CD4-positive, alpha-beta T cell treated with Interleukin-12 subunit alpha and Interleukin-12 subunit beta, for 1 hour (primary cell): Measurements from ENCODE around the gene GSTA1.
"Not testable (repeated sequence)": the region's sequence is repeated elsewhere in the genome, so short reads cannot be mapped to it uniquely, and the experiment has no call there.

Experiments used
- DNase-seq: peaks from one replicate; pipeline ENCODE4 v3.0.0-alpha.2; 2020

The GSTA1 gene

DNA sequence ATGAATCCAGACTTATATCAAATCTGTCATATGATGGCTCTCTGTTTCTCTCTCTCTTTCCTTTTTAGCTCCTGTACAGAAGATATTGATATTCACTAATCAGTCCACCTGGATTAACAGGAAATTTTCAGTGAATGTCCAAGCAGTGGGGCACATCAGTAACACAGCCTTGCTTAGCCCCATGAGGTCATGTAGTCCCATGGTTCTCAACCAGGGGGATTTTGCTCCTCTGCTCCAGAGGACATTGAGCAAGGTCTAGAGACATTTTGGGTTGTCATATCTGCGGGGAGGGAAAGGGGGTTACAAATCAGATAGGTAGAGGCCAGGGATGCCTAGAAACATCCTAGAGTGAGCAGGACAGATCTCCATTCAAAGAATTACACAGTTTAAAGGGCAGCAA lies 810 bp downstream of the GSTA1 start:
- no peak for DNase-seq

DNA sequence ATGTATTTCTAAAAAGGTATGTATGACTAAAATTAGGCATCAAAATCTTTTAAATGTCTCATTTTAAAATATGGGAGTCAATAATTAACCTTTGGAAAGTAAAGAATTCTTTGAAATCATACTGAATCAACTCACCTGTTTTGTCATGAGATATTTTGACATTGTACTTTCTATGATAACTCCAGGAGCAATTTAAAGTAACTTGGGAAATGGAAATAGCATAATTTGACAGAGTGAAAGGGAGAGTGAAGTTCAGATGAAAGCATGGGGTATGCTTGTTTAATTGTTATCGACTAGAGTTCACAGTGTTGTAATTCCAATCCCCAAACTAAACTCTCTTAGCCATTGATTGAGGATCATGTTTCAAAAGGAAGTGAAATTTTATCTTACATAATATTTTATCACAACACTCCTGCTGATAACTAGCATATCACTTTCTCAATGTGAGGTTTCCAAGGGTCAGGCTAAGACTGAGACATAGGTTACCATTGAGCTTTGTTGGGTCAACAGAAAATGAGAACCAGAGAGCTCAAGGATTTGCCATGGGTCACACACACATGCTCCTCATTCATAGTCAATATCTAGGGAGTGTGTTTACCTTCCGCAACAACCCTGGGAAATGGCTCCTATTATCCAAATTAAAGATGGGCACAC lies 2.3 kb downstream of the GSTA1 start:
- no peak for DNase-seq

DNA sequence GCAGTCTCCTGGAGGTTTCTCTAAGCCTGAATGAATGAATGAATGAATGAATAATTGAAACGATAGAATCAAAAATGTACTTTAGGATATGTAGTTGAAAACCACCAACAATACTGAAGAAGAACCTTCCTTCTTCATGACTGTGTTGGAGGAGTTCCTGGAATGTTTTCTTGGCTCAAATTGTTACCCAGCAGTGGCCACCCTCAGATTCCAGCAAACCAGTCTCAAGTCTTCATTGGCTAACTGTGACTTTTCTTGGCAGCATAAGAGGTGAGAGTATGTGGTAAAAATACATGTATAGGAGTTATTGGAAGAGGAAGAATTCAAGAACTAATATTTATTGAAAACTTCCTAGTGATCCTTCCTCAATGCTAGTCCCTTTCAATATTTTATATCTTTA lies 4.3 kb downstream of the GSTA1 start:
- not testable (repeated sequence) for DNase-seq

DNA sequence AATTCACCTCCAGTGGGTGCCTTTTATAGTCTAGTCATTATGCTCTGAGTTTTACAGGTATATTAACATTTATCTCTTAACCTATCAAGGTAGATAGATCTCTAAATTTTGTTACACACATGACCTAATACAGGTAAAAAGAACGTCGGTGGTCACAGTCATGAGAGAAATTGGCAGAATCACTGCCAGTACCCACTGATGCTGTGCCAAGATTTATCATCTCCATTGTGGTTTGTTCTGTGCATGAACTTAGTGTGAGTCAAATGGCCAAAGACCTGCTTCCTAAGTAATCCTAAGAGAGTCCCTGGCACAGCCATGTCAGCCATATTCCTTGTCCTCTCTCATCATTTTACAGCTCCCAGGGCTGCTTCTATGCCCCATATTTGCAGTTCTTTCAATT lies 9.2 kb downstream of the GSTA1 start:
- DNase-seq = not testable (repeated sequence)

DNA sequence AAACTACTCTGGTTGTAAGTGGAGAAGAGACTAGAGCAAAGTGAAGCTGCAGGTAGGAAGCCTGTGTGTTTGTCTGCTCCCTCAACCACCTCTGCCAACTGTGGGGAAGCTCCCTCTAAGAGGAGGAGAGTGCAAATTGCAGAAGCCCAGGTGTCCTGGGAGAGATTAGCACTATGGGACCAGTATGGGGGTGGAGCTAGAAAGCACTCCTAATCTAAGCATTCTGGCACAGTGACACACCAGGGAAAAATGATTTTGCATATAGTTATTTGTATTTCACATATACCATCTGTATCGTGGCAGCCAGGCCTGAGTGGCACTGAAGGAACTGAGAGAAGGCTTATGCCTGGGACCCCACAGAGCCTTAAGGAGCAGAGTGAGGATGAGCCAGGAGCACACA lies 12.8 kb downstream of the GSTA1 start:
- DNase-seq = no peak

DNA sequence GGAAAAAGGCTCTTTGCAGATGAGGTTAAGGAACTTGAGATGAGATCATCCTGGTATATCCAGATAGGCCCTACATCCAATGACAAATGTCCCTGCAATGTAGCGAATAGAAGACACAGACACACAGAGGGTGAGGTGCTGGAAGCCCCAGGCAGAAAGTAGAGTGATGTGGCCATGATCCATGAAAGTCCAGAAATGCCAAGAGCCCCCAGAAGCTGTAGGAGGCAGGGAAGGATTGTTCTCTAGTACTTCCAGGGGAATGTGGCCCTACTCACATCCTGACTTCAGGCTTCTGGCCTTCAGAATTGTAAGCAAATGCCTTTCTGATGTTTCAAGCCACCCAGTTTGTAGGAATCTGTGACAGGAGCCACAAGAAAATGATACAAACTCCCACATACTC lies 14.0 kb downstream of the GSTA1 start:
- DNase-seq = not testable (repeated sequence)

DNA sequence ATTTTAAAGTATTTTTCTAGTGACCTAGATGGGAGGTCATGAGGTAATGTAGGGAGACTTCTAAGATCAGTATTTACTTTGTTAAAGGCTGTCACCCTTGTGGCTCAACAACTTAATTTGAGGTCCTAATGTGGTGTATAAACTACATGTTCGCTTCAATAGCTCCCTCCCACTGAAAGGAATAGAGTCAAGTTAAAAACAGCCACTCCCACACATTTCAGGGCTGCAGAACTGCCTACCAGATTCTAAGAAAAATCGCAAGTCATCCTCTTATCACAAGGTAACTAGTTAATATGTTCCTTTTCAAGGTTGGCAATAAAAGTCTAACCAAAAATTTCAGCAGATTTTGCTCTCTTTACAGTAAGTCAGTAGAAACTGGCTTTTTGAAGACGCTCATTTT lies 15.1 kb downstream of the GSTA1 start:
- no peak for DNase-seq

DNA sequence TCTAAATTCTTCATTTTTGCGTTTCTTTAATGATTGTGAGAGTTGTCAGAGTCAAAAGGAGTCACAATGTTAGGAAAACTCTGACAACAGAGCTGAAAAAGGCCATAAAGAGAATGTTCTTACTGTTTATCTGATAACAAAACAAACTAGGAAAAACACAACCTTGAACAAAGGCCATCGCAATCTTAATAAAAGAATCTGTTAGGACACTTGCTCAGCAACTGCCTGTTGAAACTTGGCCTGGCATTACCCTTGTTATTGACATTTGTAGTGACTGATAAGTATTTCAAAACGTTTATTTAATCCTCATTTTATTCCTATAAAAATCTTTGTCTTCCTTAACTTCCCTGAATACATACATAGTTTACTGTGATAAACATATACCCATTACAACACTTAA lies 15.7 kb downstream of the GSTA1 start:
- no peak for DNase-seq

DNA sequence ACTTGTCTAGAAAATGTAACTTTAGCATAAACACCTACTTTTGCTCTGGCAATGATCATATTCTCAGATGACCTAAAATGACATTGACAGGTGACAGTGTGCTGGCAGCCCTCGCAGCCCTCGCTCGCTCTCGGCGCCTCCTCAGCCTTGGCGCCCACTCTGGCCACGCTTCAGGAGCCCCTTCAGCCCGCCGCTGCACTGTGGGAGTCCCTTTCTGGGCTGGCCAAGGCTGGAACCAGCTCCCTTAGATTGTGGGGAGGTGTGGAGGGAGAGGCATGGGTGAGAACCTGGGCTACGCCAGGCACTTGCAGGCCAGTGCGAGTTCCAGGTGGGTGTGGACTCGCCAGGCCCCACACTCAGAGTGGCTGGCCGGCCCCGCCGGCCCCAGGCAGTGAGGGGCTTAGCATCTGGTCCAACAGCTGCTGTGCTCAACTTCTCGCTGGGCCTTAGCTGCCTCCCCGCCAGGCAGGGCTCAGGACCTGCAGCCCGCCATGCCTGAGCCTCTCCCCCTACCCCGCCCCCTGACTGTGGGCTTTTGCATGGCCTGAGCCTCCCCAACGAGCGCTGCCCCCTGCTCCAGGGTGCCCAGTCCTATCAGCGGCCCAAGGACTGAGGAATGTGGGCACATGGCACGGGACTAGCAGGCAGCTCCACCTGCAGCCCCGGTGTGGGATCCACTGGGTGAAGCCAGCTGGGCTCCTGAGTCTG lies 17.2 kb downstream of the GSTA1 start:
- no peak for DNase-seq

DNA sequence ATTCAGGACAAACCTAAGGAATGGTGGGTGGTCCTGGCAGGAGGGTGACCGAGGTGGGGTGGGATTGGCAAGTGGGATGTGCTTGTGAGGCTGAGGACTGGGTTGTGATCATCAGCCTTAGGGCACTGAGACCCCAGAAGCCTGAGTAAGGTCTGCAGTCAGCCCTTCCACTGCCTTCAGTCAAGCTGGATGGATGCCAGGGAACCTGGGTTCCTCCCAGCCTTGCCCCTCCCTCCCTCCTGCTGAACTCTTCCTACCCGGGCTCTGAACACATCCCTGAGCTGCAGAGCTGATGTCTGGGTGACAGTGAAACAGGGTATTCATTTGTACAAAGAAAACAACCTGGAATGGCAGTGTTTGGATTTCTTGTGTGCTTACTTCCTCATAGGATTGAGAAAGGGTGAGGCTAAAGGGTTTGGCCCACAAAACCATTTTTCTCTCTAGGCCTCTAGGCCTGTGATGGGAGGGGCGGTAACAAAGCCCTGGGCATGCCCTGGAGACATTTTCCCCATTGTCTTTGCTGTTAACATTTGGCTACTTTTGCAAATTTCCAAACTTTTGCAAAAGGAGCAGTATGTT lies 20.8 kb downstream of the GSTA1 start:
- not testable (repeated sequence) for DNase-seq

DNA sequence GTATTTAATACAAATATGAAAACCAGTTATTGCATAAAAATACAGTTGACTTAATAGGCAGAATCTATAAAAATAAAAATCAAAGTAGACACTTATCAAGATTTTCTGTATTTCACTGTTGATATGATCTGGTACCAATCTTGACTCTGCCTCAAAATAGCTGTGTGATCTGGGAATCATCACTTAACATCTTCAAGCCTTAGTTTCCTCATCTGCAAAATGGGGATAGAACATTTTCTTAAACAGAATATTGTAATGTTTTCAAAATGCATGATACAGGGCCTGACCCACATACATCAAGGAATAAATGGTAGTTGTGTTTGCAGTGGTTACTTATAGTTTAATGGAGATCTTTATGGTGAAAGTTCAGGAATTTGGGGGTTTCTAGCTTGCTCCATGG lies 21.4 kb downstream of the GSTA1 start:
- not testable (repeated sequence) for DNase-seq

DNA sequence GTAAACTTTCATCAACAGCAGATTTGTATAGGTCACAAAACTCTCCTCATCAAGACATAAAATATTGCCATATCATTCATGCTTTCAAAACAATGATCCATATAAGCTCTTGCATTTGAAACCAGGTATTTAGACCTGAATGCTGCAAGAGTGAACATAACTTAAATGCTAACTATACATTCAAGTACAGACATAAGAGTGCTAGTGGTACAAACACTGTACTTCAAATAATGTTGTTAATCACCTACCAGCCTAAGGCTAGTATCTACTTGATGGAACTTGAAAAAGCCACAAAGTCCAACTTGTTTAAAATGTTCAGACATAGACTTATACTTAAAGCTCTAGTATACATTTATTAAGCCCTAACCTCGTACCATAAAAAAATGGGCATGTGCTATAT lies 24.4 kb downstream of the GSTA1 start:
- DNase-seq = no peak

DNA sequence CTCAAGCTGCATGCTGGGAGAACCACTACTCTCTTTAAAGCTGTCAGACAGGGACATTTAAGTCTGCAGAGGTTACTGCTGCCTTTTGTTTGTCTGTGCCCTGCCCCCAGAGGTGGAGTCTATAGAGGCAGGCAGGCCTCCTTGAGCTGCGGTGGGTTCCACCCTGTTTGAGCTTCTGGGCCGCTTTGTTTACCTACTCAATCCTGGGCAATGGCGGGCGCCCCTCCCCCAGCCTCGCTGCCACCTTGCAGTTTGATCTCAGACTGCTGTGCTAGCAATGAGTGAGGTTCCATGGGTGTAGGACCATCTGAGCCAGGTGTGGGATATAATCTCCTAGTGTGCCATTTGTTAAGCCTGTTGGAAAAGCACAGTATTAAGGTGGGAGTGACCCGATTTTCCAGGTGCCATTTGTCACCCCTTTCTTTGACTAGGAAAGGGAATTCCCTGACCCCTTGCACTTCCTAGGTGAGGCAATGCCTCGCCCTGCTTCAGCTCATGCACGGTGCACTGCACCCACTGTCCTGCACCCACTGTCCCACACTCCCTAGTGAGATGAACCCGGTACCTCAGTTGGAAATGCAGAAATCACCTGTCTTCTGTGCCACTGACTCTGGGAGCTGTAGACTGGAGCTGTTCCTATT lies 26.8 kb downstream of the GSTA1 start:
- DNase-seq = not testable (repeated sequence)

DNA sequence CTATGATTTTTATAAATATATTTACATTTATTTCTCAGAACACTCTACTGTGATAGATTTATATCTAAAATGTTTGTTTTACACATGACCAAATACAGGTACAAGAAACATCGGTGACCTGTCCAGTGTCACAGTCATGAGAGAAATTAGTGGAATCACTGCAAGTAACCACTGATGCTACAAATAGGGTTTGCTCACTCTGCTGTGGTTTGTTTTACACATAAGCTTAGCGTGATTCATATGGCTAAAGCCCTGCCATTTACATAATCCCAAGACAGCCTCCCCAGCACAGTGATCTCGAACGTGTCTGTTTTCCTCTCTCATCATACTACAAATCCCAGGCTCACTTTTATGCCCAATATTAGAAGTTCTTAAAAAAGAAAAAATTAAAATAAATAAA lies 34.2 kb downstream of the GSTA1 start:
- not testable (repeated sequence) for DNase-seq

DNA sequence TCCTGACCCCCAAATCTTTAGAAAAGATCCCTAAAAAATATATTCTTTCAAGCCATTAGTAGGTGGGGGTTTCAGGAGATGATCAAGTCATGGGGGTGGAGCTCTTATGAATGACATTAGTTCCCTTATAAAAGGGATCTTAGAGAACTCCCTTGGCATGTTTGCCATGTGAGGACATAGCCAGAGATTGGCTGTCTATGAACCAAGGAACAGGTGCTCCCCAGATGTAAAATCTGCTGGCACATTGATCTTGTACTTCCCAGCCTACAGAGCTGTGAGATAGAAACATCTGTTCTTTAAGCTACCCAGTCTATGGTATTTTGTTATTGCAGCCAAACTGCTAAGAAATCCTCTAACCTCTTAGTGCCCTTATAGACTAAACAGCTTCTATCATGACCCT lies 36.0 kb downstream of the GSTA1 start:
- DNase-seq = not testable (repeated sequence)

DNA sequence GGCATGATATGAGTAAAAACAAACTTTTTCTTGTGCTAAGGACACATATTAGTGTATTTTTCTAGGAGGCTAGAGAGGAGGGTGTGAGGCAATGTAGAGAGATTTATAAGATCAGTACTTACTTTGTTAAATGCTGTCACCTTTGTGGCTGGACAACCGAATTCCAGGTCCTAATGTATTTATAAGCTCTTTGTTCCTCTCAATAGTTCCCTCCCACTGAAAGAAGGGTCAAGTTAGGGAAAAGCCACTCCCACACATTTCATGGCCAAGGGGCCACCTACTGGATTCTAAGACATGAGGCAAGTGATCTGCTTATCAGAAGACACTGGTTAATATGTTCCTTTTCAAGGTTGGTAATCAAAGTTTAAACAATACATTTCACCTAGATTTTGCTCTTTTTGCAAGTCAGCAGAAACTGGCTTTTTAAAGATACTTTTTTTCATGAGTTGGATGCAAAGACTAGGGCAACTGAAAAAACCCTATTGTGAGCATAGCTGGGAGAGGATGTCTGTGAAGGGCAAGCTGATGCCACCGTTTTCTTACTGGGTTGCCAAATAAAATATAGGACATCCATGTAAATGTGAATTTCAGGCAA lies 40.2 kb downstream of the GSTA1 start, which contains the start of gene GSTA2:
TSS of gene GSTA2 (minus strand) at position 154 of the 595 bp plus-strand sequence. CDS start 5,528 bp downstream, outside the sequence.
- not testable (repeated sequence) for DNase-seq

DNA sequence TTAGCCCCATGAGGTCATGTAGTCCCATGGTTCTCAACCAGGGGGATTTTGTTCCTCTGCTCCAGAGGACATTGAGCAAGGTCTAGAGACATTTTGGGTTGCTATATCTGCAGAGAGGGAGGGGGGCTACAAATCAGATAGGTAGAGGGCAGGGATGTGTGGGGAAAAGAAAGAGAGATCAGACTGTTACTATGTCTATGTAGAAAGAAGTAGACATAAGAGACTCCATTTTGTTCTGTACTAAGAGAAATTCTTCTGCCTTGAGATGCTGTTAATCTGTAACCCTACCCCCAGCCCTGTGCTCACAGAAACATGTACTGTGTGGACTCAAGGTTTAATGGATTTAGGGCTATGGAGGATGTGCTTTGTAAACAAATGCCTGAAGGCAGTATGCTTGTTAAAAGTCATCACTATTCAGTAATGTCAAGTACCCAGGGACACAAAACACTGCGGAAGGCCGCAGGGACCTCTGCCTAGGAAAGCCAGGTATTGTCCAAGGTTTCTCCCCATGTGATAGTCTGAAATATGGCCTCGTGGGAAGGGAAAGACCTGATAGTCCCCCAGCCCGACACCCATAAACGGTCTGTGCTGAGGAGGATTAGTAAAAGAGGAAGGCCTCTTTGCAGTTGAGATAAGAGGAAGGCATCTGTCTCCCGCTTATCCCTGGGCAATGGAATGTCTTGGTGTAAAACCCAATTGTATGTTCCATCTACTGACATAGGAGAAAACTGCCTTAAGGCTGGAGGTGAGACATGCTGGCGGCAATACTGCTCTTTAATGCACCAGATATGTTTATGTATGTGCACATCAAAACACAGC lies 41.7 kb downstream of the GSTA1 start:
- not testable (repeated sequence) for DNase-seq

DNA sequence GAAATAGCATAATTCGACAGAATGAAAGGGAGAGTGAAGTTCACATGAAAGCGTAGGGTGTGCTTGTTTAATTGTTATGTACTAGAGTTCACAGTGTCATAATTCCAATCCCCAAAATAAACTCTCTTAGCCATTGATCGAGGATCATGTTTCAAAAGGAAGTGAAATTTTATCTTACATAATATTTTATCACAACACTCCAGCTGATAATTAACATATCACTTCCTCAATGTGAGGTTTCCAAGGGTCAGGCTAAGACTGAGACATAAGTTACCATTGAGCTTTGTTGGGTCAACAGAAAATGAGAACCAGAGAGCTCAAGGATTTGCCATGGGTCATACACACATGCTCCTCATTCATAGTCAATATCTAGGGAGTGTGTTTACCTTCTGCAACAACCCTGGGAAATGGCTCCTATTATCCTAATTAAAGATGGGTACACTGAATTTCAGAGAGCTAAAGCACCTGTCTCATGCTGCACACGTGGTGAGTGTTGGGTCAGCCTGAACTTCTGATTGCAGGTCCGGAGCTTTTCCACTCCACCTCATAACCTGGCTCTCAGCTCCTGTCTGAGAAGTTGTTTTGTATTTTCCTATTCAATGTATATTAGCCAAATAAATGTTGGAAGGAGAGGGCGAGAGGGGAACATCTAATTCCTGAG lies 43.4 kb downstream of the GSTA1 start:
- no peak for DNase-seq

DNA sequence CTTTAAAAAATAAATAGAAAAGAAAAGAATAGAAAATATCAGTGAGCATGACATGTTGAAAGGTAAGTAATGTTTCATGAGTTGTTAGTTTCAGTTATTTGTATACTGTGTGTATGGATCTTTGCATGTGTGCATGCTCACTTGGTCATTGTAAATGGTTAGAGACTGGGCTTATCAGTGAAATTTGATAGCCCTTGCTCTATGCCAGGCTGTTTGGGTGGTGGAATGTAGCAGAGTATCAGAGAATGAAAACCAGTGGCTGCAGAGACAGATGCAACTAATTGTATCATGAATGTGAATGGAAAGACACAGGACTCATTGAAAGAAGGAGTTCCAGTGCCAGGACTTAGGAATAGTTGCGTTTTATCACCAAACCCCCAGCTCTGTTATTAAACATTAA lies 44.5 kb downstream of the GSTA1 start:
- no peak for DNase-seq

DNA sequence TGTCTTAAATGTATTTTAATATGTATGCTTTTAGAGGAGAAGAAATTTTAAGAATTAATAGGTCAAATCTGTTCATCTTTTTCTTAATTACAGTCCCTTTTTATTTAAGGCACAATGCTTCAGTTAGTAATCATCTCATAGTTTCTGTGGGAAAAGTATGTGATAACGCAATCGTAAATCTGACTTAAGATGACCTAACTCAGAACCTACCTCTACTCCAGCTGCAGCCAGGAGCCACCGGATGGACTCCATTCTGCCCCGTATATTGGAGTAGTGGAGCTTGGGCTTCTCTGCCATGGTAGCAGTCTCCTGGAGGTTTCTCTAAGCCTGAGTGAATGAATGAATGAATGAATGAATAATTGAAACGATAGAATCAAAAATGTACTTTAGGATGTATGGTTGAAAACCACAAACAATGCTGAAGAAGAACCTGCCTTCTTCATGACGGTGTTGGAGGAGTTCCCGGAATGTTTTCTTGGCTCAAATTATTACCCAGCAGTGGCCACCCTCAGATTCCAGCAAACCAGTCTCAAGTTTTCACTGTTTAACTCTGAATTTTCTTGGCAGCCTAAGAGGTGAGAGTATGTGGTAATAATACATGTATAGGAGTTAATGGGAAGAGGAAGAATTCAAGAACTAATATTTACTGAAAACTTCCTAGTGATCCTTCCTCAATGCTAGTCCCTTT lies 45.8 kb downstream of the GSTA1 start:
- not testable (repeated sequence) for DNase-seq

DNA sequence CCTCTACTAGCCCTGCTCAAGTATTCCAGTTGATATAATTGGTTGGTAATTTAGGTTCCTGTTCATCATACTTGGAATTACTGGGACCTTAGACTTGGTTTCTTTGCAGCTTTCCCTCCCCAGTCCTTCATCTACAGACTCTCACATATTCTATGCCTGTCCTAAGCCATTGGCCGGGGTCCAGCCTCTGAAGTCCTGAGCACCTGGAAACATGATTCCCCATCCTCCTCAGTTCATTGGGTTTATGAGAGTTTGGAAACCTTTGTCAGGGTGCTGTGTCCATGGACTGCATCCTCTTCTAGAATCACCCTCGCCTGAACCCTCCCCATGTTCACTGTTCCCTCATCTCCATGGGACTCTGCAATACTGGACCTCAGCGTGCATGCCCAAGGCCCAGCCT lies 49.2 kb downstream of the GSTA1 start:
- DNase-seq = no peak
